HAP-1 (cell line): Measurements from ENCODE around the gene CNTN4.

Experiments used
- DNase-seq, 2 experiments: peaks; one replicate each; pipeline ENCODE4 v3.0.0-alpha.2; 2016 to 2020; ENCODE audit warnings: low spot score in 2 of 2
- H3K27me3 ChIP-seq: fragments of 250-450 bp; sonication (Bioruptor Pico); 2 replicates; pipeline ENCODE4 v1.5.1; 2020; ENCODE audit warnings: low read depth, mild to moderate bottlenecking, moderate library complexity
- H3K36me3 ChIP-seq: fragments of 250-450 bp; sonication (Bioruptor Pico); replicated peaks from 2 replicates; pipeline ENCODE4 v1.5.1; 2020; ENCODE audit warnings: mild to moderate bottlenecking
- H3K4me1 ChIP-seq: fragments of 250-450 bp; sonication (Bioruptor Pico); 2 replicates; pipeline ENCODE4 v1.5.1; 2020; ENCODE audit warnings: mild to moderate bottlenecking
- H3K4me3 ChIP-seq: fragments of 250-450 bp; sonication (Bioruptor Pico); 2 replicates; pipeline ENCODE4 v1.5.1; 2020; ENCODE audit warnings: mild to moderate bottlenecking, moderate library complexity
- H3K9me3 ChIP-seq: fragments of 250-450 bp; sonication (Bioruptor Pico); 2 replicates; pipeline ENCODE4 v1.5.1; 2020; ENCODE audit warnings: mild to moderate bottlenecking, moderate library complexity
- in situ Hi-C: fragments of 300-500 bp; cut with MboI; formaldehyde crosslinking; loops from 3 replicates; pipeline ENCODE4 v1.14.3; 2020; ENCODE audit warnings: low sequenced_read_pairs, inconsistent platforms, mixed read lengths

Gene CNTN4

DNA sequence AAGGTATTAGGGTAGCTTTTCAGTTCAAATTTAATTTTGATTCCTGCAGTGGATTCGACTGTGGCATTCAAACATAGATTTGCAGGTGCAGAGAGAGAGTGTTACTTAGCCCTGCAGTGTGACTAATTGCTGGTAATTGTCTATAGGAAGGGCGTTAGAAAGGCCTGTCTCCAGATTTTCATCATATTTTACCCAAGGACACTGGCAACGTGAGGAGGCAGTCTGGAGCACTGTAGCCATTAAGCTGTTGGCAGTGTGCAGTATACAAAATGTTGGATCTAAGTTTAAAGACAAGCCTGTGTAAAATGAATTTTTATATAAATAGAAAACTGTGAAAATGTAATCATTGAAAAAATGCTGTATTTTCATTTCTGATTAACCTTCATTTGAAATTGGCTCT lies 342.9 kb downstream of the CNTN4 start:
- H3K9me3 ChIP-seq: no peaks in the 10 kb centered on the region
- no peak overlapping the region for H3K4me3 ChIP-seq
- H3K36me3 ChIP-seq: no peaks in the 10 kb centered on the region
- no peaks in the 10 kb centered on the region for H3K4me1 ChIP-seq
- no peaks in the 10 kb centered on the region for H3K27me3 ChIP-seq
- in situ Hi-C loops: no loop called here
- DNase-seq: no peak

DNA sequence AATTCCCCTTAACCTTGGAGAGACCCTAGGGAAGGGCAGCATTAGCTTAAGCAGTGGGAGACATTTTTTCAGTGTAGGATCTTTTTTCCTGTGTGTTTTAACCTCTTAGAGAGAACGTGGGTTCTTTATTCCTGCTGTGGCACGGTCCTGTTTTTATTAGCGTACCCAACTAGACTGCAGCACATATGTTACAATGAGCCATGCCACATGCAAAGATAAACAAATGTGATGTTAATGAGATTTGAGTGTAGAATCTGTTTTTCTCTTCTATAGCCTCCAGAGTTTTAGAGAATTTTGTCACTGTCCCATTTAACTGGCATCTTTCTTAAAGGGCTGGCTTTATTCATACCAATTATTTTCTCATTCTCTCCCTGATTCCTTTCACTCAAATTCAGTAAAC lies 347.5 kb downstream of the CNTN4 start:
- Histone ChIP-seq H3K27me3 (no peaks in the 10 kb centered on the region), H3K36me3 (no peaks in the 10 kb centered on the region), H3K9me3 (no peaks in the 10 kb centered on the region), H3K4me3 (no peak overlapping the region), H3K4me1 (no peaks in the 10 kb centered on the region)
- no peak for DNase-seq
- in situ Hi-C loops: no loop called here

DNA sequence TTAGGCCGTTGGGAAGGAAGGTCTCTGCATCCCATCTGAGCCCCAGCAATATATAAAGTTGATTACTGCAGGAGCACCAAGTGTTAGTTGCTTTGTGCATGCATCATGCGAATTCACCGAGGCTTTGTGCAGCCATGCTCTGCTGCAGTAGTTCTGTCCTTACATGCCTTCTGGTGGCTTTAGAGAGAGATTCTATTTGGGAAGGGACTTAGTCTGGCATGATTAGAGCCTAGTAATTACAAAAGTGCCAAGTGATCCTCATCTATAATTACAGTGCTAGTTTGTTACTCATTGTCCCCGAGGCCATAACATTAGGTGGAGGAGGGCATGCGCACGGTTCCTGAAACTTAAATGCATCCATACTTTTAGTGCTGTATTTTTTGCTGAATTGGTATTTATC lies 353.6 kb downstream of the CNTN4 start:
- Histone ChIP-seq H3K9me3 (no peaks in the 10 kb centered on the region), H3K4me3 (no peak overlapping the region), H3K36me3 (no peaks in the 10 kb centered on the region), H3K4me1 (no peaks in the 10 kb centered on the region), H3K27me3 (0 out of 2 replicates have a peak, but pooled peaks cover 3% of the 10 kb centered on the region)
- DNase-seq: no peak
- in situ Hi-C loops: no loop called here

DNA sequence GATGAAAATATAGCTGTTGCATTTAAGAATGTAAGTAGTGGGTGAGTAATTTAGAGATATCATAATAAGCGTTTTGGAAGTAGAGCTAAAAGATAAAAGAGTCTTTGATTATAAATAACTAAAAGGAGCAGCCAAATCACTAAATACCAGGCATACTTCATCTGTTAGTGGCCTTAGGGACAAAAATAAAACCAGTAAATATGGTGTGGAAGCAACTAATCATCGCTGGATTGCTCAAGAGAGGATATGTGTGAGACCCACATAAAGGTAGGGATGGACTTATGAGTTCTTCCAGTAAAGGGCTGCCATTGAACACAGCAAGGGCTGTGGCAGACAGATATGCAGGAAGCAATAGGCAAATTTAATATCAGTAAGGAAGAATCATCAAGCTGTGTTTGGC lies 356.2 kb downstream of the CNTN4 start:
- Histone ChIP-seq H3K9me3 (no peaks in the 10 kb centered on the region), H3K4me3 (no peak overlapping the region), H3K4me1 (no peaks in the 10 kb centered on the region), H3K36me3 (no peaks in the 10 kb centered on the region), H3K27me3 (0 out of 2 replicates have a peak, but pooled peaks cover 3% of the 10 kb centered on the region)
- in situ Hi-C loops: no loop called here
- DNase-seq: no peak

GRCh38 chr3:2456788-2457187 lies 358.1 kb downstream of the CNTN4 start:
- DNase-seq: no peak
- 0 out of 2 replicates have a peak, but pooled peaks cover 3% of the 10 kb centered on the region for H3K27me3 ChIP-seq
- H3K36me3 ChIP-seq: no peaks in the 10 kb centered on the region
- in situ Hi-C loops: no loop called here
- H3K9me3 ChIP-seq: no peaks in the 10 kb centered on the region
- H3K4me3 ChIP-seq: no peak overlapping the region
- H3K4me1 ChIP-seq: no peaks in the 10 kb centered on the region

DNA sequence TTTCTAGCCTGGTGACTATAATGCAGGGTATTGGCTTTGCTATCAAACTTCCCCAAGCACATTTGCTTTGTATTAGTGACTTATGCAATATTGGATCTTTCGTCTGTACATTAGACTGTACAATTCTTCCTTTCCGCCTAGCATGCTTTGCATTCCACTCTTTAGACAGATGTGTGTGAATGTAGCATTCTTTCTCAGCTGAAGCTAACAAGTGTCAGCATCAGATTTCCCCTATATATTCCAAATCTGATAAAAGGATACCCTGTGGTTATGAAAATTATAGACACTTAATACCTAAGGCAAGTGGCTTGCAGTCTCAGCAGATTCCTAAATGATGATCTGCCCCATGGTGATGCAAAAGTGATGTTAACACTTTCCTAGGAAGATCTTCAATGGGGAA lies 360.1 kb downstream of the CNTN4 start:
- Histone ChIP-seq H3K36me3 (no peaks in the 10 kb centered on the region), H3K4me3 (no peak overlapping the region), H3K9me3 (no peaks in the 10 kb centered on the region), H3K4me1 (no peaks in the 10 kb centered on the region), H3K27me3 (0 out of 2 replicates have a peak, but pooled peaks cover 3% of the 10 kb centered on the region)
- in situ Hi-C loops: no loop called here
- no peak for DNase-seq

DNA sequence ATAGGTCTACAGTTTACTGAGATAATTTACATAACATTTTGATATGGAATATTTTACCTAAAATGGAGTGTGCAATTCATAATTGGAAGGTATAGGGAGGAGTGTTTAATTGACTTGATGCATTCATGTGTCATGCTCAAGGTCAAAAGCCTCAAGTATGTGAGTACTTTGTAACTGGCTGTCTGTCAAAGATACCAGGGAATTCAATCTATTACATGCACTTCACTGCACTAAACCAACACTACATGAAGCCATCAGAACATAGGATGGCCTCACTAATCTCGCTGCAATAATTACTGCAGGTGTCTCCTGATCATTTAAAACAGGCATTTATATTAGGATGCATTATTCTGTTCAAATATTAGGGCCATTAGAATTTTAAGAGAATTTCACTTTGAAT lies 367.2 kb downstream of the CNTN4 start:
- no peaks in the 10 kb centered on the region for H3K4me1 ChIP-seq
- no peaks in the 10 kb centered on the region for H3K36me3 ChIP-seq
- no peaks in the 10 kb centered on the region for H3K27me3 ChIP-seq
- no peak overlapping the region for H3K4me3 ChIP-seq
- no peak for DNase-seq
- no peaks in the 10 kb centered on the region for H3K9me3 ChIP-seq
- in situ Hi-C loops: no loop called here

DNA sequence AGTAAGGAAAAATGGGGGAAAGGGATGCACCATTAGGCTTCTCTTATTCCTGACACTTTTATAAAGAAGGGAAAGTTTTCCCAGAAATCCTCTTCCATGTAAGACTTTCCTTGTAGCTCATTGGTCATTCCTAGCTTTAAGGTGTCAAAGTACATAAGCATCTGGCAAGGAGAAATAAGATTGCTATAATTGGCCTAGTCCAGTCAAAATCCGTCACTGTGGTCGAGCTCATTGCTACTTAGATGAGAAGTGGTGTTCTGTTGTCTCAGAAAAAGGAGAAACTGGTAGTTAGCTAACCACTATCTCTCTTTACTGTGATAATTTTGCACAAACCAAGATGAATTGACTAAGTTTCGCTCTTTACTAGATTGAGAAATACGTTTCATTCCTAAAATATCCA lies 370.1 kb downstream of the CNTN4 start:
- H3K9me3 ChIP-seq: no peaks in the 10 kb centered on the region
- H3K4me3 ChIP-seq: no peak overlapping the region
- in situ Hi-C loops: no loop called here
- no peak for DNase-seq
- H3K27me3 ChIP-seq: no peaks in the 10 kb centered on the region
- no peaks in the 10 kb centered on the region for H3K36me3 ChIP-seq
- no peaks in the 10 kb centered on the region for H3K4me1 ChIP-seq

DNA sequence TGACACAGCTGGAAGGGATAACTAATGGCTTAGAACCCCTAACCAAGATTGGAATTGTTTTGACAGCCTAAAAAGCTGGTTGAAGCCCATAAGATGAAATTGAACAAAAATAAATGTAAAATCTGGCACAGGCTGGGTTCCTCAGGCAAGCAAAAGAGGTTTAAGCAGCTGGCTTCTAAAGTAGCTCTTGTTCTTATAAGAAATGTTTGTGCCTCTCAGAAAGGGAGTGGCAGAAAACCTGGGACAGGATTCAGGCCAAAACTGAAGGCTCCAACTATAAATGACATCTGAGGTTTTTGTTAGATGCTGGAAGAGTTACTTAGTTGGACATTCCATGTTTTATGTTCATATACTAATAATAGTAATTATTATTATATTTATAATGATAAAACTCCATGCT lies 378.3 kb downstream of the CNTN4 start:
- Histone ChIP-seq H3K36me3 (no peaks in the 10 kb centered on the region), H3K27me3 (no peaks in the 10 kb centered on the region), H3K4me3 (no peak overlapping the region), H3K4me1 (no peaks in the 10 kb centered on the region), H3K9me3 (no peaks in the 10 kb centered on the region)
- no peak for DNase-seq
- in situ Hi-C loops: no loop called here

- no peaks in the 10 kb centered on the region for H3K9me3 ChIP-seq
- DNase-seq: no peak
- H3K4me1 ChIP-seq: no peaks in the 10 kb centered on the region
- H3K36me3 ChIP-seq: no peaks in the 10 kb centered on the region
- in situ Hi-C loops: no loop called here
- no peaks in the 10 kb centered on the region for H3K27me3 ChIP-seq
- H3K4me3 ChIP-seq: no peak overlapping the region
These were observed 379.0 kb downstream of the CNTN4 start for GRCh38 chr3:2477620-2478019.

DNA sequence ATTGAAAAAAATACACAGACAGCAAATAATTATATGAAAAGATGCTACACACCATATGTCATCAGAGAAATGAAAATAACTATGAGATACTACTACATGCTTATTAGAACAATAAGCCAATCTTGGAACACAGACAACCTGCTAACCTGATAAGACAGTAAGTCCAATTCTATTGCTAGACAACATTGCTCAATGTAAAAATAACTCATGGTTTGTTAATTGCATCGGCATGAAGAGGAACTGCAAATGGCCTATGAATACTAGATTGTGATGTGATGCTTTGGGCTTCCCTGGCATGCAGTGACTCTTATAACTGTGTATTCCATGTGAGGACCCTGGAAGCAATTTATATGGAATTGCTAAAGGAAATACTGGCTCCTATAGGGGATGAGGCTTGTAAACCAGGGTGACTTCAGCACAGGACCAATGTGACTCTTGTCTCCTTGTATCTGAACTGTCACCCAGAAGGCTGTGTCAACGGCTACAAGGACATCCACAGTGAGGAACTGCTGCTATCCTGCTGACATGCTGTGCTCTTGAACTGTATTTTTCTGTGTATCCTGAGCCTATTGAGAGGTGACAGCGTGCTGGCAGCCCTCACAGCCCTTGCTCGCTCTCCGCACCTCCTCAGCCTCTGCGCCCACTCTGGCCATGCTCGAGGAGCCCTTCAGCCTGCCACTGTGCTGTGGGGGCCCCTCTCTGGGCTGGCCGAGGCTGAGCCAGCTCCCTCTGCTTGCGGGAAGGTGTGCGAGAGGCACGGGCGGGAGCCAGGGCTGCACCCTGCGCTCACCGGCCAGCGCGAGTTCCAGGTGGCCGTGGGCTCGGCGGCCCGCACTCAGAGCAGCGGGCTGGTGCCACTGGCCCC lies 385.7 kb downstream of the CNTN4 start:
- DNase-seq: no peak
- Histone ChIP-seq H3K36me3 (no peaks in the 10 kb centered on the region), H3K4me1 (no peaks in the 10 kb centered on the region), H3K9me3 (no peaks in the 10 kb centered on the region), H3K4me3 (no peak overlapping the region), H3K27me3 (no peaks in the 10 kb centered on the region)
- in situ Hi-C loops: no loop called here

- H3K27me3 ChIP-seq: no peaks in the 10 kb centered on the region
- no peak overlapping the region for H3K4me3 ChIP-seq
- H3K4me1 ChIP-seq: no peaks in the 10 kb centered on the region
- no peaks in the 10 kb centered on the region for H3K9me3 ChIP-seq
- H3K36me3 ChIP-seq: no peaks in the 10 kb centered on the region
- in situ Hi-C loops: no loop called here
- no peak for DNase-seq
These were observed 386.3 kb downstream of the CNTN4 start for GRCh38 chr3:2485027-2485375.

GRCh38 chr3:2495746-2496145 lies 397.1 kb downstream of the CNTN4 start:
- in situ Hi-C loops: no loop called here
- no peaks in the 10 kb centered on the region for H3K4me1 ChIP-seq
- H3K4me3 ChIP-seq: no peak overlapping the region
- no peaks in the 10 kb centered on the region for H3K36me3 ChIP-seq
- H3K9me3 ChIP-seq: no peaks in the 10 kb centered on the region
- no peak for DNase-seq
- no peaks in the 10 kb centered on the region for H3K27me3 ChIP-seq

DNA sequence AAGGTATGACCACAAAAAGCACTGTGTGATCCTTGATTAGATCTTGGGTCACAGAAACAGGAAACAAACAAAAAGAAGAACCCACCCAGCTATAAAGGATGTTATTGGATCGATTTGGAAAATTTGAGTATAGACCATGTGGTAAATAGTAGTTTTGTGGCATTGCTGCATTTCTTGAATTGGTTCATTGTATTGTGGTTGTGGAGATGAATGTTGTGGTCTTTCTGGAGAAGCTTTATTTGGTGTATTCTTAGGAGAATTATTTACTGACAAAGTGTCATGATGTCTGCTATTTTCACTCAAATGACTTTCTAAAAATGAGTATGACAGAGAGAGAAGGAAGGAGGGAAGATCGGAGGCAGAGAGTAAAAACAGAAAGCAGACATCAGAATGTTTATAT lies 406.2 kb downstream of the CNTN4 start:
- no peak for DNase-seq
- Histone ChIP-seq H3K9me3 (no peaks in the 10 kb centered on the region), H3K4me1 (no peaks in the 10 kb centered on the region), H3K36me3 (no peaks in the 10 kb centered on the region), H3K4me3 (no peak overlapping the region), H3K27me3 (no peaks in the 10 kb centered on the region)
- in situ Hi-C loops: no loop called here

DNA sequence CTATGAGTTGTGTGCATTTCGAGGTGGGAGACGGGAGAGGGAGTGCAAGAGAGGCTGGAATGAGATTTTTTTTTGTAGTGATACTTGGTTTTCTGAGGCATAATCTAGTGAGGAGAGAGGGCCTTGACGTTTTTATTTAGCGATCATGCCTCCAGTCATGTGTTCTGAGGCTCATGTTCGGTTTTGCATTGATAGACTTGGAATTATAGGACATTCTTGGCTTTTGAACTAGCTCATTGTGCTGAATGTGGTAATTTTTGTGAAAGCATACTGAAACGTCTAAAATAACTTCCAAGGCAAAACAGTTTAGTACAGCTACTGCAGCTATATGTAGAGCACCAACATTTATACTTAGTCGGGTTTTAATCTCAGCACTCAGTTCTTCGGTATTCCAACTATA lies 408.1 kb downstream of the CNTN4 start:
- H3K36me3 ChIP-seq: no peaks in the 10 kb centered on the region
- H3K4me3 ChIP-seq: no peak overlapping the region
- in situ Hi-C loops: no loop called here
- H3K9me3 ChIP-seq: no peaks in the 10 kb centered on the region
- DNase-seq: no peak
- H3K4me1 ChIP-seq: no peaks in the 10 kb centered on the region
- H3K27me3 ChIP-seq: no peaks in the 10 kb centered on the region
